Retina (tissue), 1 donor: ENCODE data around the gene CLEC14A.

ENCODE experiments used
- DNase-seq: peaks from one replicate; pipeline ENCODE4 v3.0.0-alpha.2; 2016

The CLEC14A gene

DNA sequence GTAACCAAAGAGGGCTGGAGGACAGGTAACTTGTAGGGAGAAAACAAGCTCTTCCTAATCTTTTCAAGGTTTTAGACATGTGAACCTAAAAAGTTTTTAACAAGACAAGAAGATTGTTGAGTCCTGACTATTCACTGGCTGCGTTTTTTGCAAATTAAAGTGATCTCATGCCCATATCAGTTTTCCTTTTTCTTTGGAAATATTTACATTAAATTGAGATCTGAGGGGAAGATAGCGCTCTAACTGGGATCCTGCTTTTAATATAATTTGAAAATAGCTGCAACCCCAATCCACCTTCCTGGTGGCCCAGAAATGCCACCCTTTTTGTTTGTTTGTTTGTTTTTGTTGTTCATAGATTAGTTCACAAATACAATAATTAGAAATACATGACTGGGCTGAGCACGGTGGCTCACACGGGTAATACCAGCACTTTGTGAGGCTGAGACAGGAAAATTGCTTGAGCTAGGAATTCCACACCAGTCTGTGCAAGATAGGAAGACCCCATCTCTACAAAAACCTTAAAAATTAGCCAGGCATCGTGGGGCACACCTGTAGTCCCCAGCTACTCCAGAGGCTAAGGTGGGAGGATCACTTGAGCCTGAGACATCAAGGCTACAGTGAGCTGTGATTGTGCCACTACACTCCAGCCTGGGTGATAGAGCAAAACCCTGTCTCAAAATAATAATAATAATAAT, 50.6 kb downstream of the CLEC14A start:
- DNase-seq, result no peak

GRCh38 chr14:38204719-38205115, 51.2 kb downstream of the CLEC14A start:
- DNase-seq, result no peak
